GM19240 (cell line): Measurements from ENCODE around the gene FMNL1.

ENCODE experiments used
- DNase-seq: peaks from one replicate; pipeline ENCODE4 v3.0.0; 2011; ENCODE audit warnings: low spot score; ENCODE audit not compliant: insufficient read length

FMNL1 gene

DNA sequence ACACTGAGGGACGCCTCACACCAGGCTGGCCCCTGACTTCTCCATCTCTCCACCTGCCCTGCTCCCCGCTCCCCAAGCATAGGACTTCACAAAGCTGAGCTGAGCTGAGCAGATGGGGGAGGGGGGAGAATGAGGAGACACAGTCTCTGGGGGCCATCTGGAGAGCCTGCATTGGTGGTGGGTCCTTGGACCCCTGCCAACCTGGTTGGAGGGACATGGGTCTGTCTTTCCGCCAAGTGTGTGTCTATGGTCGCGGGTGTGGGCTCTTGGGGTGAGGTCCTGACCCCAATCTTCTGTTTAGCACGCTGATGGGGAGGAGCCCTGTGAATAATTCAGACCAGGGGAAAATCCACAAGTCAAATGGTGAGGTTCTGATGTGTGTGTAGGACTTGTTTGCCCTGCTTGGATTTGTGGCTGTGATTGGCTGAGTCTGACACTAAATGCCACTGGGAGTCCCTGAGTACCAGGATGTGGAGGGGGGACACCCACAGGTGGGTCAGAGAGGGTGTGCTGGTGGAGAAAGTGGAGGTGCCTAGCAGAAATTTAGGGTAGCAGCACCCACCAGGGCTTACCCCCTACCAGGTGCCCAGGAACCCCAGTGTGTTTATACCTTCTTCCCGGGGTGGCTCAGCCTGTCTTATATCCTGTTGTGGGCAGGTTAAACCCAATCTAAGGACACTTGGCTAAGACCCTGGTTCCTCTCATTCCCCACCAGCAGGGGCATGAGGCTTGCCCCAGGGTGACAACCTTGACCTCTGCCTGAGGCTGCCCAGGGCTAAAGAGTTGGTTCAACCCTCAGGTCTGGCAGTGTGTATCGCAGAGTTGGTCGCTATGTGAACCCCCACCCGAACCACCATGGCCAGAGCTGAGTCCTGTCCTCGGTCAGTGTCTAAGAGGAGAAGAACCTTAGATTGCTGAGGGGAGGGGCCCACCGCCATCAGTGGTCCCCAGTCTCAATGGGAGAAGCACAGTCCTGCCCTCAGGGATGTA is 2.1 kb downstream of the FMNL1 start:
- DNase-seq = no peak

DNA sequence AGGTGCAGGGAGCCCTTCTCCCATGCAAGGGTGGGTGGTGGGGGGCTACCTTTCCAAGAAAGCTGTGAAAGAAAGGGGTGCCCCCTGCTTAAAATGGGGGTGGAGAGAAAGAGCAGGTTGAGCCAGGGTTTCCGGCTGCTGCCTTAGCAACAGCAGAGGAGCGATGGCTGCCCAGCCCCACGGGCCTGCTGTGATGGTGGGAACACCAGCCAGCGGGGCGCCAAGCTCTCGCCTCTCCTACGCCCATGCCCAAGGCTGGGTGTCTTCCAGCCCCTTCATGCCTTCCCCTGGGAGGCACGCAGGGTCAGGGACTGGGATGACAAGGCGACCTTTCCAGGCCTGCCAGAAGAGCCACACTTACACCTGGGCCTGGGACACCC is 3.0 kb downstream of the FMNL1 start:
- no peak for DNase-seq

DNA sequence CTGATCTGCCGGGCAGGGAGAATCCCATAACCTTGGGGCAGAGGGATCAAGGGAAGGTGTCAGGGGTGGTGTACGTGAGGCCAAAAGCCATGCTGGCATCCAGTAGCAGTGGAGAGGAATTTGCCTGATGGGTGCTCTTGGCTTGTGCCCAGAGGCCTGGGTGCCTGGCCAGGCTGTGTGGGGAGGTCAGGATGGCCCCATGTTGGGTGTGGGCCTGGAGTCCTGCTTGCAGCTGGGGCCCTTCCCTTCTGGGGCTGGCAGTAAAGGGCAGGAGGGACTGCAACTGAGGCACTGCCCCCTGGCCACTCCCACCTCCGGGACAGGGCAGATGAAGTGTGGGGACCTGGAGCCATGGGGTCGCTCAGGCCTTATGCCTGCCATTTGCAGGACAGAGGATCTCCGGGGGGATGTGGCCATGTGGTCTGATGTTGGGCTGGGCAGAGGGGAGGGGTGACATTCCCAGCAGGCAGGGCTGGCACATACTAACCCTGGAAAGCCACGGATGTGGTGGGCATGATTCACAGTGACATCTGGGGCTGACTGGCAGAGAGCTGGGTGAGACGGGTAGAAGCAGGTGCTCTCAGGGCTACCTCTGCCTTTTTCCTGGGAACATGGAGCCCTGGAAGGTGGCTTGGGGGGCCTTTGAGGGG is 3.5 kb downstream of the FMNL1 start:
- no peak for DNase-seq

DNA sequence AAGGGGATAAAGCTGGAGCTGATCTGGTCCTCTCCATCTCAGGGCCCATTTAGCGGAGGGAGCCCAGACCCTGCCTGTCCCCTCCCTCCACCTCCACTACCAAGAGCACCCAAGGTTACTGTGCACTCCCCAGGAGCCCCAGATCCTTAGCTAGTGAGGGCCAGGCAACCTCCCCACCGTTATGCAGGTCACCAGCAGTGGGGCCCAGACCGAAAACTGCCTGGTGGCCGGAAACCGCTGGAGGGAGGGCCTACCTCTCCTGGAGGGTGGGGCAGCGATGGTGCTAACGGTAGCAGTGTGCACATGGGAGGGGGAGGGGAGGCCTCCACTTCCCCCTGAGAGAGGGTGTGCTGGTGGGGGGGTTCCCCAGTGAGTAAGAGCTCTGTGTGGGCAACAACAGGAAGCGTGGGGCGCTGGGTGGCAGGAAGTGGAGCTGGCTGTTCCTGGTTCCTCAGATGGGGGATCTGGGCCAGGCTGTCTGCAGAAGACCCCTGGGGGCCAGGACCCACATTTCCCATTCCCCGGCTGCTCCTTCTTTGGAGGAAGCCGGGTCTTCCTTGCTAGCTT is 4.4 kb downstream of the FMNL1 start:
- peak; percentile 89 for DNase-seq

DNA sequence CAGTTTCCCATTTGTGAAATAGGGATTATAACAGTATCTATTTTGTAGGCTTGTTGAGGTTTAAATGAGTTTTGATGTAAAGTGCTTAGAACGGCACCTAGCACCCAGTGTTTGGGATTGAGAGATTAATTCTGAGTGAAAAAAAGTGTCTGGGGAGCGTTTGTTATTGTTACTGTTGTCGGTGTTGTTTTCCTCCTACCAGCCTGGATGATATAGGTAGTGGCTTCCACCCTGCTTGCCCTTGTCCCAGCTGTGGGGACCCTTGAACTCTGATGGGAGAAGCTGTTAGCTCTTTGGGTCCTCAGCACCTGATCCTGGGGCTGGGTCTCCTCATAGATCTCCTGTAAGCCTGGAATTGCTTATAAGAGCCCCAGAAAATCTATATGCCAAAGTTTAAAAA is 4.9 kb downstream of the FMNL1 start:
- no peak for DNase-seq

DNA sequence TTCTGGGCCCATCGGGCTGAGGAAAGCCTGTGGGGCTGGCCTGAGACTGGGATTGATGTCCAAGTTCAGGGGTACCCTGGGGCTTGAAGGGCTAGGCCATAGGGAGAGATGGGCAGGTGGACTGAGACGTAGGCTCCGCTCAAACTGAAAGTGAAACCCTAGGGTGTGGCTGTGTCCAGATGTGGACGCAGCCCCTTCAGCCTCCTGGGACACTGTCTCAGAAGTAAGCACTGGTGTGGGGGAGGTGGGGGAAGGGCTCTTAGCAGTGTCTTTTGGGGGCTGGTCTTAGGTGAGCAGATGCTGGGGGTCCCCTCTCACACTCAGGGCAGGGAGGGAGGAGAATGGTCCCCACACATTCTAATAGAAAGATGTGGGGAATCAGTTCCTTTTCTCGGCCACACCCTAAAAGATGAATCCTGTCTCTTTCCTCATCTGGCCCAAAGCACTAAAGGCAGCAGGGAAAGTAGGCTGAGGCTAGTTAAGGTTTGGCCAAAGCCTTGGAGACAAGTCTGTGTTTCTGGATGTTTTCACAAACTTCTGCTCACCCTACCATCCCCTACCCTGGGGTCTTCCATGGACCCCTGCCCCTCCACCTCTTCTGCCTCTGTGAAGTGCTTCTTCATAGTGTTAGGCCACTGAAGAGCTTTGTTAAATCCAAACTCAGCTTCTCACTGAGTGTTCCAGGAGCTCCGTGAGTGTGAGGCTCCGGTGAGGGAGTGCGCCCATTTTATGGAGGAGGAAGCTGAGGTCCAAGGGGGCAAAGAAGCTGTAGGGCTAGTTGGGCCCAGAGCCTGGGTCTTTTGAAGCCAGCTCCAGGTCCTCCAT is 5.6 kb downstream of the FMNL1 start:
- DNase-seq = no peak

DNA sequence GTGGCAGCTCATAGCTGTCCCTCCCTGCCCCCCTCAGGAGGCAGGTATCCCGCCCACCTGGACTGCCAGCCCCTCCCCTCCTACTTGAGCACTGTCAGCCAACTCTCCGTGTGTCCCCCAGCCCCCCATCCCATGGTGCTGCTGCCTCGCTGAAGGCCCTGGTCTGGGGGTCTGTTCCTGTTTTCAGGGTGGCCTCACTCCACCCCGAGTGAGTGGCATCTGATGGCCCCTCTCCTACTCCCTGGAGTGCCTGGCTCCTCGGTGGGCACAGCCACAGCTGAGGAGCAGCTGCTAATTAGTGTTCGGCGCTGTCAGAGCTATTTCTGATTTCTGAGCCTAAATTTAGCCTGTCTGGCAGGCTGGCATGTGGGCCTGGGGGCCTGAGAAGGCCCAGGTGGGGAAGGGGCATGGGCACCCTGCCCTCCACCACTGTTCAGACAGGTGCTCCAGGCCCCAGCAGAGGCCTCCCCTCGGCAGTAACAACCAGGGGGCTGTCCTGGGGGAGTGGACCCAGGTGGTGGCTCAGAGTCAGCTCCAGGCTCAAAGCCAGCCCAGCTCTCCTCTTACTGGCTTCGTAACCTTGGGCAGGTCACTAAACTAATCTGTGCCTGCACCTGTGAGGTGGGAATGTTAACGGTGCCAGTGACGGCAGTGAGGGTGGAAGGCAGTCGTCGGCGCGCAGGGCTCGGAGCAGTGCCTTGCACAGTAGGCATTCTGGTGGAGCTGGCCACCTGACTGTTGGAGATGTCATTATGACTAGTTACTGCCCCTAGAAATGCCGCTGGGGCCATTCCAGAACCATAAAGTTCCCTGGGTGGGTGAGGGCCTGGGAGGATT is 6.5 kb downstream of the FMNL1 start:
- DNase-seq = no peak

DNA sequence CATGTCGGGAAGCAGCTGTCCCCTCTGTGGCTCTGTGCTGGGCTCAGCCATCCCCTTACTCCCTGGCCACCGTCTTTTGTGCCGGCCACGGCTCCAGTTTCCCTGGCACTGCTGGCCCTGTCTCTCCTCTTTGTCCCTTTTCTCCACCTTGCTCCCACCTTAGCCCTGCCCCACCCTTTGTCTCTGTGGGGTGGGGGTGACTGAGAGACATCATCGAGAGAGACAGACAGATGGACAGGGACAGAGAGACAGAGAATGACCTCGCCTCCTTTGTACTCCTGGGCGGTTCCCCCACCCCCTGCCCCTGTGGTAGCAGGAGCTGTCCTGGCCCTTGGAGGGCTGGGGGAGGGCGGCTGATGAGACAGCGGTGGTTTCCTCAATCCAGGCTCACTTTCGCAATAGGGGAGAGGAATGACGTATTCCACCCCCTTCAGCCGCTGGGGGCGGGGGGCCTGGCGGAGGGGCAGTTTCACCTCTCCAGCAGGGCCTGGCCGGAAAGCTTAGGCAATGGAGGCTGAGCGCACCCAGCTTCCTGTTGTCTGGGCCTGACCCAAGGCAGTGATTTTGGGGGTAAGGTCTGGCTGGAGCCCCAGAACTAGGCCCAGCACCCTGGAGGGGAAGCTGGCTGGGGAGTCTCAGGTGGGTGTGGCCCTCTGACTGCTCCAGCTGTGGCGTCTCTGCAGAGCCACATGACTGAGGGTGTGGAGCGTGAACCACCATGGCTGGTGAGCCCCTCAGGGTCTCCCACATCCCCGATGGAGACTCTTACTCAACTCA is 7.3 kb downstream of the FMNL1 start:
- DNase-seq = peak; percentile 79

DNA sequence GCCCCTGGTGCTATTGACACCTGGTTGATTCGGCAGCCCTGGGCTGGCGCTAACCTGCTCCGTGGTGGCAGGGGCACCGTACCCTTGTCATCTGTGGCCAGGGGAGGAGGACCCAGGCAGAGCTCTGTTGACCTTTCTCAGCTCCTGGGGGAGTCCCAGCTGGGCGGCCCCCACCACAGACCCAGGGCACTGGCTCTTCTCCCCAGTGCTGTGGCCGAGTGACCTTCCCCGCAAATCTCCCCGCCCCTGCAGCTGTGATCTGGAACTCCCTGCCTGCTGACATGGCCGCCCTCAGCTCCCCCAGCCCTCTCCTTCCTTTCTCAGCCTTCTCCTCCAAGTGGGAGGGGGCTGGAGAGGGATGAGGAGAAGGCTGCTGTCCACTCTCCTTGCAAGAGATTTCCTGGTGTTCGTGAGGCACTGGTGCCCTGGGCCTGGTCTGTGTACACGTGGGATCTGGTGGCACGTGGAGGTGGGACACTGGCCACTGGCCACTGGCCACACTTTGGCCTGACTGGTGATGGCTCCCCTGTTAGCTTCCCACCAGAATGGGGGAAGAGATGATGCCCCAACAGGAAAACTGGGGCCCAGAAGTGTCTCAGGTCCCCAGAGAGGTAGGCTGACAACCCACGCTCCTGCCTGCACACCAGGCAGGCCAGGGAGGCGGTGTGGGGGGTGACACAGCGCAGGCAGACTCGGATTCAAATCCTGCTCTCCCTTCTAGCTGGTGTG is 8.2 kb downstream of the FMNL1 start:
- no peak for DNase-seq

DNA sequence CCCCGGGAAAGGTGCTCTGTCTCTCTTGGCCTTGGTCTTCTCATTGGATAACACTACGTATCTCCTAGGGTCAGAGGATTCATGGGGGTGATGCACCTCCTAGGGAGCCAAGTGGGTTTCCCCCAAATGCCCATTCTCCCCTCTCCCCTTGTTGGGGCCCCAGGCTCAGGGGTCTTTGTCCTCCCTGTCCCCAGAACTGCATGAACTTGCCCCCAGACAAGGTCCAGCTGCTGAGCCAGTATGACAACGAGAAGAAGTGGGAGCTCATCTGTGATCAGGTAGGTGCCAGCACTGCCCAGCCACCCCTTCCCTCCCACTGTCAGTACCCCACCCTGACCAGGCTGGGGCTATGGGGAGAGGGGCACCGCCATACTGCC is 8.7 kb downstream of the FMNL1 start:
- no peak for DNase-seq

DNA sequence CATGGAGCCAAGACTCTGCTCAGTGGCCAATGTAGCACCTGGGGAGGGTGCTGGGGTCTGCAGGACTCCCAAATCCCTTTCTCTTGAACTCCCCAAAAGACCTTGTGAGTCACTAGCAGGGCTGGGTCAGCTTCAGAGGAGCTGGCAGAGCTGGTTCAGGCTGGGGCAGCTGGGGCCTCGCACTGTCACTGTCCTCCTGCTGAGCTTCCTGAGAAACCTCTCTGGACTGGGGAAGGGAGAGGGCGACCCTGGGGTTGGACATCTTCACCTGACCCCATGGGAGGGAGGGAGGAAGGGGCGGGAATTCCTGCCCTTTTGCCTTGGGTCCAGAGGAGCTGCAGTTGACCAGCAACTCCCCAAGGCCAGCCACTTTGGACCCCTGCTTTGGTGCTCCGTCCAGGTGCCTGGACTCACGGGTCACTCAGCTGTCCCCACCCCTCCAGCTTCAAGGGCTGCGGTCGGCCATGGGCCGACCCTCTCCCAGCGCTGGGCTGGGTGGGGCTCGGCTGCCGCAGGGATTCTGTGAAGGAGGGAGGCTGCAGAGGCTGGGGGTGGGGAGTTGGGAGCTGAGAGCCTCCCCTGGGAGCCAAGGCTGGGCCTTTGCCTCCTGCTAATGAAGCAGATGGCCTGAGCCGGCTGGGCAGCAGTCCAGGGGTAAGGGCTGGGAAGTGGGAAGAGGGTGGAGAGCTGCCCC is 9.2 kb downstream of the FMNL1 start:
- DNase-seq = no peak

DNA sequence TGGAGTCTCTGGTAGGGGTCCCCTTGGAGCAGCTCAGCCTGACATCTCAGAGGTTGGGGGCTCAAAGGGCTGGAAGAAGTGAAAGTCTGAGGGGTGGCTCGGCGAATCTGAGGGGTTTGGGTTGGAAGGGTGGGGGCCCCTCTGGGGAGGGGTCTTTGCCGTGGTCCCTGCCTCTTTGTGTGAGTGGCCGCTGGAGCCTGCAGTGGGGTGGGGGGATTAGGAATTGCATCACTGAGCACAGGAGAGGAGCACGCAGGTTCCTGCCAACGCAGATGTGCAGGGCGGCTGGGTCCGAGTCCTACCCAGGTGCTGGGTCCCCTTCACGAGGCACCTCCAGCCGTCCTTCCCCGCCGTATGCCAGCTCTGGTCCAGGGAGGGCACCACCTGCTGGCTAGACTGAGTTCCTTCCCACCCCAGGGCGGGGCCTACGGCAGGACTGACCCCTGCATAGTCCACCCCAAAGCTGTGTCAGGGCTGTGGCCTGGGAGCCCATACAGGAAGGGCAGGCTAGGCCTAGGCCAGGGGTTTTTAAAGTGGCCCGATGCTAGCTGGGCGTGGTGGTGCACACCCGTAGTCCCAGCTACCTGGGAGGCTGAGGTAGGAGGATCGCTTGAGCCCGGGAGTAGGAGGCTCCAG is 9.9 kb downstream of the FMNL1 start:
- no peak for DNase-seq

DNA sequence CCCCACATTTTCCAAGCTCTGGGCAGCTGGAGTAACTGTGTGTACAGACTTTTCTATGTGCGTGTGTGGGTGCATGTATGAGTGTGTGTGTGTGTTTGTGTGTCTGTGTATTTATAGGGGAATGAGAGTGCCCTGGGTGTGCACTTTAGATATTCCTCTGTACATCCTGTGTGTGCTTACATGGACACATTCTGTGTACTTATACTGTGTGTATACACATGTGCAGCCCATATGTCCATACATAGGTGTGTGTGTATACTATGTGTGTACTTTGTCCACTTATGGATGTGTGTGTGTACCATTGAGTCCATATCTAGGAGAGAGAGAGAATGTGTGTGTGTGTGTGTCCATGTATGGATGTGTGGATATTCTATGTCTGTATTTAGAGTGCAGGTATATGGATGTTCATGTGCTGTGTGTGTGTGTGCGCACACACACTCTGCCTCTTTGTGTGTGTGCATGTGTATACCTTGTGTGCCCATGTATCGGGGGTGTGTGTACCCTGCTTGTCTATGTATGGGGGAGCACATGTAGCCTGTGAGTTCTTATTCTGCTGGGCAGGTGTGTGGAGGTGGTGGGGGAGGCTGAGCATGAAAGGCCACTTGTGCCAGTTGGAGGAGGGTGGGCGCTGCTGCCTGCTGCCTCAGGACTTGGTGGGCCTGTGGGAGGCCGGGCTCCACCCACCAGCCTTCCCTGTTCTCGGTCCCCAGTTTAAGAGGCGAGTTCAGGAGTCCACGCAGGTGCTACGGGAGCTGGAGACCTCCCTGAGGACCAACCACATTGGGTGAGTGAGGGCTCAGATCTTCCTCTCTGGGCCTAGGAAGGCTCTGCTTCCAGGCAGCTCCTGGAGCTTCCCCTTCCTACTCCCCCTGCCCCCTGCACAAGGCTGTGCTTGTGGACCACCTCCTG is 11.1 kb downstream of the FMNL1 start:
- DNase-seq = no peak

DNA sequence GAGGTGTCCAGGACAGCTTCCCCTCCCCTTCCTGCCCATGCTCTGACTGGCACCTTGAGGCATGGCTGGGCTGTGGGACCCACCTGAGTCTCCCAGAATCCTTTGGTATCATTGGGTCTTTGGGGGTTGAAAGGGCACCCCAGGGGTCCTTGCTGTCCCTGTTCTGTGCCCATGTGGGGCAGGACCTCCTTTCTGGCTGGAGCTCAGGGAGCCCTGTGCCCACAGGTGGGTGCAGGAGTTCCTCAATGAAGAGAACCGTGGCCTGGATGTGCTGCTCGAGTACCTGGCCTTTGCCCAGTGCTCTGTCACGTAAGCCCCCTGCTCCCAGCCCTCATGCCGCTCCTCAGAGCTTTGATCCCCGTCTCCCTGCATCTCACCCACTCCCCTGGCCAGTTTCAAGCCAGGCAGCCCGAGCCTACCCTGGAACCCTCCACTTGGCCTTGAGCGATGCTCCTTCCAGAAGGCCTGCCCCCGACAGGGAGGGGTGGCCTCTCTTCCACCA is 11.8 kb downstream of the FMNL1 start:
- no peak for DNase-seq

DNA sequence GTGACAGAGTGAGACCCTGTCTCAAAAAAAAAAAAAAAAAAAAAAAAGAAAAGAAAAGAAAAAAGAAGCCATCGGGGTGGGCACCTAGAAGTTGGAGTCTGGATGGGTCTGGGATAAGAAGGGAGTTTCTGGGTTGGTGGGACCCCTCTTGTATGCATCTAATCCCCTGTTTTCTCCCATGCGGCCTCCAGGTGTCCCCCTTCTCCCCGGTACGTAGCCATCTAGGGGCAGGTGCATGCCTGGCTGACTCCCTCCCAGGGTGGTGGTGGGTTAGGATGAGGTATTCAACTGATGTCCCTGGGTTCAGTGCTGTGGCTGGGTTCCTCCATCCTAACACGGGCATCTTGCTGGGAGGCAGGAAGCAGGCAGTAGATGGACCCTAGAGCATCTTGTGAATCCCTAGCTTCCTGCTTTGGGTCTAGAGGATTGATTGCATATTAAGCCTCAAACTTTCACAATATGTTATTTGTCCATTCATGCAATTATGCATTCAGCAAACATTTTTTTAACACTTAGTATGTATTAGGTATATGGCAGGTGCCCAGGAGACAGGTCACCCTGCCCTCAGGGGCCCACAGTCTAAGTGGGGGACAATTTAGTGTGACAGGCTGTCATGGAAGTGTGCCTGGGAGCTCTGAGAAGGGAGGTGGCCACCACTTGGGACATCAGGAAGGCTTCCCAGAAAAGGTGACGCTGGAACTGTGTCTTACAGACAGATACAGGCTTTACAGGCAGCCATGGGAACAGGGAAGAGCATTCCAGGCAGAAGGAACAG is 13.1 kb downstream of the FMNL1 start:
- DNase-seq = no peak
